Neural crest cell (in vitro differentiated cells): ENCODE results near the gene MICU1. TPM values are rescaled to one million over a fixed set of nuclear protein-coding genes. Genes with fewer than 3 reads are reported as not detected.

Experiments
- DNase-seq: peaks from one replicate; pipeline ENCODE4 v3.0.0; 2021; ENCODE audit warnings: low read depth, mixed read lengths, low spot score
- H3K27ac Mint-ChIP-seq: one replicate; pipeline ENCODE4 v1.8.0; 2021; ENCODE audit warnings: mild to moderate bottlenecking, mixed read lengths; ENCODE audit not compliant: unreplicated experiment
- H3K27me3 Mint-ChIP-seq: 2 replicates; pipeline ENCODE4 v1.8.0; 2021; ENCODE audit warnings: low read depth, mild to moderate bottlenecking, mixed read lengths
- H3K36me3 Mint-ChIP-seq: 2 replicates; pipeline ENCODE4 v1.8.0; 2021; ENCODE audit warnings: low read depth, mild to moderate bottlenecking, mixed read lengths
- H3K4me1 Mint-ChIP-seq: 2 replicates; pipeline ENCODE4 v1.8.0; 2021; ENCODE audit warnings: mixed read lengths
- H3K4me3 Mint-ChIP-seq: one replicate; pipeline ENCODE4 v1.8.0; 2021; ENCODE audit warnings: mild to moderate bottlenecking, mixed read lengths
- H3K9me3 Mint-ChIP-seq: 2 replicates; pipeline ENCODE4 v1.8.0; 2021; ENCODE audit warnings: mixed read lengths
- CTCF ChIP-seq: fragments of 200-600 bp; sonication (generic); conservative IDR thresholded peaks from 2 replicates; pipeline ENCODE4 v1.5.0; 2021; ENCODE audit warnings: antibody characterized with exemption, mild to moderate bottlenecking
- total RNA-seq: library from RNA; stranded (reverse); gene quantifications from 2 replicates; pipeline ENCODE4 v1.2.1, GENCODE V29; 2021

Gene MICU1
- total RNA-seq, 1 donor from 2014 or later, result 34.1 TPM

DNA sequence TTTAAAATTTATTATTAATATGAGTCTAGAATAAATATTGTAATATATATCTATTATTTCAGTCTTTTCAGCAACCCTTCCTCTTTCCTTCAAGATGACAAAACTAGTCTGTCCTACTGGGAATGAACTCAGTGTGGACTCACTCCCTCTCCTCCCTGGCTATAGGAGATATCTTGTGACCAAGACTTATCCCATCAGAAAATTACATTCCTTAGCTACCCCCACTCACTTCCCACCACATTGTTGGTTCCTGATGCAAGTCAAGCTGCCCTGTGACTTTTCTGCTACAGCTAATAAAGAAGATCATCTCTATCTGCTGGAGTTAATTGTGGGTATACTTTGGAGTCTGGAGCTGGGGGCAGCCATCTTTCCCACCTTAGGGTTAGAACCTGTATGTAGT lies 38.1 kb upstream of the MICU1 start:
- H3K27ac Mint-ChIP-seq, result no peak overlapping the region
- H3K4me3 Mint-ChIP-seq, result no peak overlapping the region
- no peaks in the 10 kb centered on the region for H3K27me3 Mint-ChIP-seq
- H3K36me3 Mint-ChIP-seq, result no peaks in the 10 kb centered on the region
- no peaks in the 10 kb centered on the region for H3K4me1 Mint-ChIP-seq
- peaks cover 2% of the 10 kb centered on the region for H3K9me3 Mint-ChIP-seq
- no peak for DNase-seq
- no peak for TF ChIP-seq CTCF

- DNase-seq, result no peak
- H3K4me3 Mint-ChIP-seq, result no peak overlapping the region
- no peaks in the 10 kb centered on the region for H3K27me3 Mint-ChIP-seq
- peaks cover 2% of the 10 kb centered on the region for H3K9me3 Mint-ChIP-seq
- no peak overlapping the region for H3K27ac Mint-ChIP-seq
- H3K36me3 Mint-ChIP-seq, result no peaks in the 10 kb centered on the region
- no peak for TF ChIP-seq CTCF
- no peaks in the 10 kb centered on the region for H3K4me1 Mint-ChIP-seq
Measured at GRCh38 chr10:72661431-72661830, 35.6 kb upstream of the MICU1 start.

DNA sequence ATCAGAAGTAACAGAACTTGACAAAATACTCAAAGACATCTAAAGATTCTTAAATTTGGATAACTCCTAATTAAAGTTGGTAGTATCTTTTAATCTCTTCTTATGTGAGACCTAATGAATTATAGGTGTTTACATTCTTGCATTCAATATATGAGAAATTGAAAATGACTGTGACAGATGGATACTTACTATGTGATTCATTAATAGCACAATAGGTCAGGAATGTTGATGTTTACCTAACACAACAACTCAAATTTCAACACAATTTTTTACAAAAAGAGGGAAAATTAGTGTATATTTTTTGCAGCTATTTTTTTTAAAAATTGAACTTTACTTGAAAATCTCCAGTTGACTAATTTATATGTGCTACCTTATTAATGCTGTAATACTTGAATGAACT lies 34.3 kb upstream of the MICU1 start:
- Mint-ChIP-seq H3K27me3 (no peaks in the 10 kb centered on the region), H3K4me3 (no peak overlapping the region), H3K36me3 (no peaks in the 10 kb centered on the region), H3K4me1 (no peaks in the 10 kb centered on the region), H3K27ac (no peak overlapping the region), H3K9me3 (peaks cover 2% of the 10 kb centered on the region)
- no peak for TF ChIP-seq CTCF
- DNase-seq, result no peak

DNA sequence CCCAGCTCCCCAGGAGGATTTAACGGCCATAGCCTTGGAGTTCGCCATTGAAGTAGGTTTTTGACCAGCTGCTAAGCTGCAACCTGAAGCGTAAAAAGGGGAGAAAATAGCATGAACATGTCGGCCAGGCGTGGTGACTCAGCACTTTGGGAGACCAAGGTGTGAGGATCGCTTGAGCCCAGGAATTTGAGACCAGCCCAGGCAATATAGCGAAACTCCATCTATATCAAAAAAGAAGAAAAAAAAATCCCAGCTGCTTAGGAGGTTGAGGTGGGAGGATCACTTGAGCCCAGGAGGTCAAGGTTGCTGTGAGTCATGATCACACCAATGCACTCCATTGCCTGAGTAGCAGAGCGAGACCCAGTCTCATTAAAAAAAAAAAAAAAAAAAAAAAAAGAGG lies 33.8 kb upstream of the MICU1 start:
- no peak overlapping the region for H3K27ac Mint-ChIP-seq
- DNase-seq, result no peak

GRCh38 chr10:72658696-72659400 lies 33.0 kb upstream of the MICU1 start:
- Mint-ChIP-seq H3K27me3 (no peaks in the 10 kb centered on the region), H3K36me3 (no peaks in the 10 kb centered on the region), H3K9me3 (peaks cover 2% of the 10 kb centered on the region), H3K4me1 (no peaks in the 10 kb centered on the region), H3K27ac (no peak overlapping the region), H3K4me3 (no peak overlapping the region)
- no peak for TF ChIP-seq CTCF
- no peak for DNase-seq

More for the DNA sequence above, 33.8 kb upstream of the MICU1 start:
- TF ChIP-seq CTCF, result no peak
- no peaks in the 10 kb centered on the region for H3K4me1 Mint-ChIP-seq
- H3K4me3 Mint-ChIP-seq, result no peak overlapping the region
- peaks cover 2% of the 10 kb centered on the region for H3K9me3 Mint-ChIP-seq
- H3K36me3 Mint-ChIP-seq, result no peaks in the 10 kb centered on the region
- no peaks in the 10 kb centered on the region for H3K27me3 Mint-ChIP-seq
